GM12878 (cell line): Measurements from ENCODE around the gene CNTN6. TPM values are rescaled to one million over a fixed set of nuclear protein-coding genes. Genes with fewer than 3 reads are reported as not detected.

Experiments
- ATAC-seq: fragments of 200-7000 bp; cut with Tn5 transposase; 3 replicates; pipeline ENCODE4 v1.9.1; 2020; ENCODE audit warnings: mild to moderate bottlenecking, moderate library complexity
- BruUV-seq: library from RNA; stranded (reverse); fragments of 400-500 nt; replicated peaks from 2 replicates; lab custom pipeline; 2021; lab: Mats Ljungman, UMichigan
- CTCF ChIA-PET: fragments of 300-600 bp; sonication (Branson Sonifier 250); formaldehyde crosslinking; extraction: SDS; loops from one replicate; lab custom pipeline; 2021; ENCODE audit warnings: inconsistent platforms; lab: Yijun Ruan, JAX
- POLR2A ChIA-PET: fragments of 350-600 bp; formaldehyde crosslinking; extraction: SDS; loops from one replicate; lab custom pipeline; 2021; ENCODE audit warnings: inconsistent platforms; lab: Charles Lee
- RAD21 ChIA-PET: fragments of 300-600 bp; sonication (Branson Sonifier 250); formaldehyde crosslinking; loops from one replicate; lab custom pipeline; 2023; ENCODE audit warnings: antibody characterized with exemption; ENCODE audit not compliant: unreplicated experiment; lab: Charles Lee
- SMC1A ChIA-PET: fragments of 300-600 bp; sonication (Branson Sonifier 250); formaldehyde crosslinking; loops from one replicate; lab custom pipeline; 2023; ENCODE audit not compliant: unreplicated experiment, uncharacterized antibody; lab: Charles Lee
- DNase-seq: peaks from one replicate; pipeline ENCODE4 v3.0.0-alpha.2; 2011; ENCODE audit warnings: low read depth, low spot score
- FAIRE-seq: peaks from 3 replicates; lab custom pipeline; 2011; peaks lifted over from hg19 to GRCh38; lab: Jason Lieb, UNC
- H2AFZ ChIP-seq: 2 replicates; pipeline ENCODE4 v1.6.0; 2011; ENCODE audit warnings: low read depth, low read length, control low read depth; ENCODE audit not compliant: control insufficient read depth
- H3K27ac ChIP-seq: 2 replicates; pipeline ENCODE4 v1.5.1; 2011; ENCODE audit warnings: control low read depth; ENCODE audit not compliant: control insufficient read depth, insufficient read depth
- H3K27me3 ChIP-seq, 2 experiments: replicated peaks in 1 of 2; 2 replicates each; pipeline versions ENCODE4 v1.6.0 to v1.6.1; 2011; ENCODE audit warnings: low read length in 1 of 2; ENCODE audit not compliant: control insufficient read depth in 2 of 2, insufficient read depth in 2 of 2
- H3K36me3 ChIP-seq, 2 experiments: 2 replicates each; pipeline ENCODE4 v1.5.1; 2011; ENCODE audit warnings: low read length in 1 of 2; ENCODE audit not compliant: control insufficient read depth in 2 of 2, insufficient read depth in 2 of 2
- H3K4me1 ChIP-seq: 2 replicates; pipeline ENCODE4 v1.6.1; 2011; ENCODE audit warnings: mild to moderate bottlenecking, low read length, moderate library complexity, mixed read lengths; ENCODE audit not compliant: control insufficient read depth, insufficient read depth
- H3K4me2 ChIP-seq: 2 replicates; pipeline ENCODE4 v1.6.0; 2011; ENCODE audit warnings: control low read depth; ENCODE audit not compliant: control insufficient read depth, insufficient read depth
- H3K4me3 ChIP-seq: fragments of 200-600 bp; sonication (generic); 2 replicates; pipeline ENCODE4 v1.5.1; 2016
- H3K79me2 ChIP-seq: 2 replicates; pipeline ENCODE4 v1.6.0; 2011; ENCODE audit warnings: low read length; ENCODE audit not compliant: control insufficient read depth, insufficient read depth
- H3K9ac ChIP-seq: 2 replicates; pipeline ENCODE4 v1.8.0; 2011; ENCODE audit warnings: low read length, control low read depth, mixed read lengths; ENCODE audit not compliant: control insufficient read depth, insufficient read depth
- H3K9me3 ChIP-seq: replicated peaks from 3 replicates; pipeline ENCODE4 v1.5.1; 2011; ENCODE audit warnings: mild to moderate bottlenecking, low read length; ENCODE audit not compliant: control insufficient read depth, insufficient read depth
- H4K20me1 ChIP-seq: 2 replicates; pipeline ENCODE4 v1.6.0; 2011; ENCODE audit not compliant: control insufficient read depth, insufficient read depth
- CBX5 ChIP-seq: sonication (generic); IDR thresholded peaks from 2 replicates; pipeline ENCODE4 v1.6.1; 2016; ENCODE audit warnings: low read depth, moderate library complexity, mild to moderate bottlenecking, inconsistent platforms
- E2F4 ChIP-seq: IDR thresholded peaks from 2 replicates; pipeline ENCODE4 v1.6.1; 2012; ENCODE audit warnings: low read depth, low read length, improper control_type of control experiment
- FOS ChIP-seq: IDR thresholded peaks from 3 replicates; pipeline ENCODE4 v1.6.1; 2011; ENCODE audit warnings: borderline replicate concordance; ENCODE audit not compliant: insufficient read length; ENCODE audit errors: extremely low read depth
- GABPA ChIP-seq: IDR thresholded peaks from 2 replicates; pipeline ENCODE4 v1.6.1; 2014; ENCODE audit warnings: antibody characterized with exemption, low read depth, mild to moderate bottlenecking, inconsistent platforms
- IKZF1 ChIP-seq: fragments of 450-650 bp; conservative IDR thresholded peaks from 2 replicates; pipeline ENCODE4 v1.6.1; 2017; ENCODE audit warnings: antibody characterized with exemption, mild to moderate bottlenecking
- JUNB ChIP-seq: IDR thresholded peaks from 2 replicates; pipeline ENCODE4 v1.6.1; 2016; ENCODE audit warnings: antibody characterized with exemption, mild to moderate bottlenecking
- LARP7 ChIP-seq: fragments of 450-650 bp; IDR thresholded peaks from 2 replicates; pipeline ENCODE4 v1.6.1; 2017; ENCODE audit warnings: mild to moderate bottlenecking
- NBN ChIP-seq: fragments of 450-650 bp; IDR thresholded peaks from 2 replicates; pipeline ENCODE4 v1.6.1; 2016
- NFXL1 ChIP-seq: fragments of 450-650 bp; IDR thresholded peaks from 2 replicates; pipeline ENCODE4 v1.6.1; 2017; ENCODE audit warnings: antibody characterized with exemption, mild to moderate bottlenecking, borderline replicate concordance
- NR2F1 ChIP-seq: fragments of 450-650 bp; conservative IDR thresholded peaks from 2 replicates; pipeline ENCODE4 v1.6.1; 2017; ENCODE audit warnings: mild to moderate bottlenecking
- POLR2A ChIP-seq: IDR thresholded peaks from 2 replicates; pipeline ENCODE4 v1.6.1; 2011; ENCODE audit warnings: low read depth, mild to moderate bottlenecking, low read length
- RCOR1 ChIP-seq: conservative IDR thresholded peaks from 2 replicates; pipeline ENCODE4 v1.6.1; 2012; ENCODE audit warnings: low read depth, low read length, improper control_type of control experiment
- RELA ChIP-seq: fragments of 450-650 bp; IDR thresholded peaks from 2 replicates; pipeline ENCODE4 v1.8.0; 2014; ENCODE audit warnings: borderline replicate concordance; ENCODE audit not compliant: partially characterized antibody
- RUNX3 ChIP-seq: IDR thresholded peaks from 2 replicates; pipeline ENCODE4 v1.6.1; 2012; ENCODE audit warnings: low read length, inconsistent platforms
- SREBF2 ChIP-seq: IDR thresholded peaks from 2 replicates; pipeline ENCODE4 v1.6.1; 2012; ENCODE audit warnings: mild to moderate bottlenecking, low read length
- SUPT20H ChIP-seq: IDR thresholded peaks from 2 replicates; pipeline ENCODE4 v1.6.1; 2011; ENCODE audit warnings: low read depth, mild to moderate bottlenecking, low read length, moderate library complexity, borderline replicate concordance; ENCODE audit not compliant: control insufficient read depth
- YBX1 ChIP-seq: fragments of 450-650 bp; IDR thresholded peaks from 2 replicates; pipeline ENCODE4 v1.6.1; 2016; ENCODE audit warnings: antibody characterized with exemption
- ZNF207 ChIP-seq: fragments of 450-650 bp; IDR thresholded peaks from 2 replicates; pipeline ENCODE4 v1.6.1; 2014; ENCODE audit warnings: antibody characterized with exemption, mild to moderate bottlenecking, borderline replicate concordance
- ZNF622 ChIP-seq: fragments of 450-650 bp; IDR thresholded peaks from 2 replicates; pipeline ENCODE4 v1.6.1; 2017; ENCODE audit warnings: mild to moderate bottlenecking, inconsistent platforms
- ZSCAN29 ChIP-seq: fragments of 450-650 bp; IDR thresholded peaks from 2 replicates; pipeline ENCODE4 v1.6.1; 2017; ENCODE audit warnings: mild to moderate bottlenecking, moderate library complexity
- ZZZ3 ChIP-seq: IDR thresholded peaks from 2 replicates; pipeline ENCODE4 v1.6.1; 2011; ENCODE audit warnings: low read depth; ENCODE audit not compliant: control insufficient read depth, insufficient read length
- WGBS: methylation state at CpG from one replicate; pipeline ENCODE4 v1.1.6; 2016; ENCODE audit warnings: low lambda C conversion rate; ENCODE audit not compliant: insufficient replicate concordance, insufficient coverage; ENCODE audit errors: missing lambda C conversion rate; 5-methylcytosine and 5-hydroxymethylcytosine counted together
- in situ Hi-C: fragments of 300-500 bp; cut with MboI; formaldehyde crosslinking; loops from 9 replicates; pipeline ENCODE4 v1.14.3; 2018; ENCODE audit warnings: mixed read lengths
- intact Hi-C: fragments of 100-400 bp; cut with micrococcal nuclease; formaldehyde crosslinking; loops from one replicate; pipeline ENCODE4 v1.14.2; 2022; ENCODE audit not compliant: unreplicated experiment
- polyA plus RNA-seq, 11 experiments: library from polyadenylated mRNA; depleted of rRNA in 4 of 11; unstranded in 6 of 11; stranded (reverse) in 5 of 11; fragments of >200 nt; fragmentation: Nextera tagmentation in 4 of 11; fragmentation: Illumina TruSeq in 1 of 11; extraction: Ambion mirVana in 4 of 11; extraction: Trizol in 1 of 11; gene quantifications; 1 replicate in 1 of 11; 2 replicates in 10 of 11; pipeline versions ENCODE4 v1.2.1 to v1.2.3, GENCODE V29; 2011 to 2016; ENCODE audit warnings: inconsistent platforms in 2 of 11, missing spikeins in 2 of 11, low read depth in 1 of 11
- total RNA-seq, 4 experiments: library from RNA; depleted of rRNA in 3 of 4; stranded (reverse); fragments of >200 nt in 3 of 4; fragmentation: Illumina TruSeq in 1 of 4; extraction: Trizol in 1 of 4; gene quantifications; 2 replicates each; pipeline versions ENCODE4 v1.2.1 to v1.2.3, GENCODE V29; 2013 to 2021
- TF ChIP-seq, protein P1 (sequence below): fragments of 450-650 bp; IDR thresholded peaks from 2 replicates; pipeline ENCODE4 v1.6.1; 2017; ENCODE audit warnings: borderline replicate concordance
- TF ChIP-seq, protein P2 (sequence below): fragments of 450-650 bp; IDR thresholded peaks from 2 replicates; pipeline ENCODE4 v1.6.1; 2016; ENCODE audit warnings: mild to moderate bottlenecking

Gene CNTN6
- total and polyA plus RNA-seq, 10 of the 15 experiments (the other 5 are each of a cell fraction or from before 2014, with no cell fraction given), result not detected

DNA sequence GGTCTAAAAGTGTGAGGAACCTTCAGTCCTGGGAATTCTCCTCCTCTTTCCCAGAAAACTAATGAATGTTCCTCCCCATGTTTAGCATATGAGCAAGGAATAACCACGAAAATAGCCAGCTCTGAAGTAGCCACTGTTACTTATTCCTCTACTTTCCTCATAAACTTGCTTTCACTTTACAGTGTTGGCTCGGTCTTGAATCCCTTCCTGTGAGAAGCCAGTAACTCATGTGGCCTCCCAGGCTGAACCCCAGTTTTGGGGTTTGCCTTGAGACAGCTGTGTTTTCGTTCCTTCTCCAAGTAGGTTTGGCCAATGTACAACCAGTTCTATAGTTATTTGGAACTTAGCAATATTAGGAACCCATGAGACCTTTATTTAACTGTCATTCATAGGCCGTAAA is 195.0 kb downstream of the CNTN6 start (continued):
- TF ChIP-seq RUNX3 (no peak), GABPA (no peak), IKZF1 (no peak), NBN (no peak), ZNF622 (no peak), NR2F1 (no peak), ZSCAN29 (no peak), ZNF207 (no peak), SREBF2 (no peak)

GRCh38 chr3:1288805-1289494 is 196.1 kb downstream of the CNTN6 start:
- Histone ChIP-seq H3K4me3 (no peak overlapping the region), H3K9me3 (no peaks in the 10 kb centered on the region), H3K4me1 (no peaks in the 10 kb centered on the region), H3K27me3 (no peaks in the 10 kb centered on the region), H4K20me1 (no peaks in the 10 kb centered on the region), H3K36me3 (no peaks in the 10 kb centered on the region), H3K27ac (no peak overlapping the region), H3K9ac (no peak overlapping the region), H3K79me2 (no peaks in the 10 kb centered on the region), H3K4me2 (no peak overlapping the region), H2AFZ (no peak overlapping the region)
- RAD21 ChIA-PET, result no interaction called here
- intact Hi-C loops, result no loop called here
- CTCF ChIA-PET, result interaction anchor here (1.1 kb wide), 1 partner anchor 14 kb away, joined by 3 read pairs; no protein-coding TSS in a partner anchor
- POLR2A ChIA-PET, result no interaction called here
- no peak for FAIRE-seq
- in situ Hi-C loops, result no loop called here
- no TSS peak for BruUV-seq
- no peak for ATAC-seq
- SMC1A ChIA-PET, result no interaction called here
- 2% methylated on average over 4 of the region's 4 CpGs for WGBS
- no peak for DNase-seq
- TF ChIP-seq FOS (no peak), CBX5 (no peak), POLR2A (no peak), JUNB (no peak), E2F4 (no peak), YBX1 (no peak), RCOR1 (no peak), ZZZ3 (no peak), LARP7 (no peak), NFXL1 (no peak), SUPT20H (no peak), RELA (no peak)
- TF ChIP-seq, protein P1, sequence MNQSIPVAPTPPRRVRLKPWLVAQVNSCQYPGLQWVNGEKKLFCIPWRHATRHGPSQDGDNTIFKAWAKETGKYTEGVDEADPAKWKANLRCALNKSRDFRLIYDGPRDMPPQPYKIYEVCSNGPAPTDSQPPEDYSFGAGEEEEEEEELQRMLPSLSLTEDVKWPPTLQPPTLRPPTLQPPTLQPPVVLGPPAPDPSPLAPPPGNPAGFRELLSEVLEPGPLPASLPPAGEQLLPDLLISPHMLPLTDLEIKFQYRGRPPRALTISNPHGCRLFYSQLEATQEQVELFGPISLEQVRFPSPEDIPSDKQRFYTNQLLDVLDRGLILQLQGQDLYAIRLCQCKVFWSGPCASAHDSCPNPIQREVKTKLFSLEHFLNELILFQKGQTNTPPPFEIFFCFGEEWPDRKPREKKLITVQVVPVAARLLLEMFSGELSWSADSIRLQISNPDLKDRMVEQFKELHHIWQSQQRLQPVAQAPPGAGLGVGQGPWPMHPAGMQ, result no peak
- TF ChIP-seq, protein P2, sequence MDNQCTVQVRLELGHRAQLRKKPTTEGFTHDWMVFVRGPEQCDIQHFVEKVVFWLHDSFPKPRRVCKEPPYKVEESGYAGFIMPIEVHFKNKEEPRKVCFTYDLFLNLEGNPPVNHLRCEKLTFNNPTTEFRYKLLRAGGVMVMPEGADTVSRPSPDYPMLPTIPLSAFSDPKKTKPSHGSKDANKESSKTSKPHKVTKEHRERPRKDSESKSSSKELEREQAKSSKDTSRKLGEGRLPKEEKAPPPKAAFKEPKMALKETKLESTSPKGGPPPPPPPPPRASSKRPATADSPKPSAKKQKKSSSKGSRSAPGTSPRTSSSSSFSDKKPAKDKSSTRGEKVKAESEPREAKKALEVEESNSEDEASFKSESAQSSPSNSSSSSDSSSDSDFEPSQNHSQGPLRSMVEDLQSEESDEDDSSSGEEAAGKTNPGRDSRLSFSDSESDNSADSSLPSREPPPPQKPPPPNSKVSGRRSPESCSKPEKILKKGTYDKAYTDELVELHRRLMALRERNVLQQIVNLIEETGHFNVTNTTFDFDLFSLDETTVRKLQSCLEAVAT, result no peak
